ENCODE measurements around the gene HHEX.

The HHEX gene

GRCh38 chr10:92692697-92693533 lies 3.2 kb downstream of the HHEX start:
- DNase-seq (ENCODE audit: low read depth in 2 of 2): no peak

GRCh38 chr10:92693534-92693893 lies 3.8 kb downstream of the HHEX start:
- no peak for DNase-seq (ENCODE audit: low read depth in 2 of 2)

- DNase-seq (ENCODE audit: low read depth in 2 of 2): no peak
Observed at GRCh38 chr10:92695679-92696605, 6.2 kb downstream of the HHEX start.

GRCh38 chr10:92696606-92697383 lies 7.0 kb downstream of the HHEX start:
- DNase-seq (ENCODE audit: low read depth in 2 of 2): no peak

- DNase-seq (ENCODE audit: low read depth in 2 of 2): no peak
Observed at GRCh38 chr10:92697663-92698511, 8.1 kb downstream of the HHEX start.

GRCh38 chr10:92699193-92699517 lies 9.4 kb downstream of the HHEX start:
- no peak for DNase-seq (ENCODE audit: low read depth in 2 of 2)

- DNase-seq (ENCODE audit: low read depth in 2 of 2): no peak
Observed at GRCh38 chr10:92699518-92700381, 10.0 kb downstream of the HHEX start.

GRCh38 chr10:92702301-92702916 lies 12.7 kb downstream of the HHEX start:
- no peak for DNase-seq (ENCODE audit: low read depth in 2 of 2)

GRCh38 chr10:92712016-92712889 lies 22.5 kb downstream of the HHEX start:
- no peak for DNase-seq (ENCODE audit: low read depth in 2 of 2)

GRCh38 chr10:92714152-92714845 lies 24.5 kb downstream of the HHEX start:
- no peak for DNase-seq (ENCODE audit: low read depth in 2 of 2)

GRCh38 chr10:92714872-92715271 lies 25.1 kb downstream of the HHEX start:
- no peak for DNase-seq (ENCODE audit: low read depth in 2 of 2)

- no peak for DNase-seq (ENCODE audit: low read depth in 2 of 2)
Observed at GRCh38 chr10:92719991-92720830, 30.5 kb downstream of the HHEX start.

- DNase-seq (ENCODE audit: low read depth in 2 of 2): no peak
Observed at GRCh38 chr10:92720831-92721165, 31.0 kb downstream of the HHEX start.

GRCh38 chr10:92722349-92722748 lies 32.6 kb downstream of the HHEX start:
- DNase-seq (ENCODE audit: low read depth in 2 of 2): no peak

- DNase-seq (ENCODE audit: low read depth in 2 of 2): no peak
Observed at GRCh38 chr10:92727141-92727540, 37.4 kb downstream of the HHEX start.

GRCh38 chr10:92727550-92727949 lies 37.8 kb downstream of the HHEX start:
- no peak for DNase-seq (ENCODE audit: low read depth in 2 of 2)

GRCh38 chr10:92729886-92730285 lies 40.1 kb downstream of the HHEX start:
- no peak for DNase-seq (ENCODE audit: low read depth in 2 of 2)

Data from stimulated activated CD8-positive, alpha-beta memory T cell treated with anti-CD3 and anti-CD28 coated beads, Interleukin-15, amount 100 ng/mL, for 48 hours (primary cell).